NCI-H187 treated with DMSO at 0.1 percent for 48 hours (cell line): ENCODE data around the gene MYO3A.
"Not testable (repeated sequence)": the region's sequence is repeated elsewhere in the genome, so short reads cannot be mapped to it uniquely, and the experiment has no call there.

Source experiments
- DNase-seq: peaks from one replicate; lab custom pipeline; 2025; lab: John Stamatoyannopoulos, UW

MYO3A gene

GRCh38 chr10:25974897-25975459, 40.9 kb downstream of the MYO3A start:
- no peak for DNase-seq

GRCh38 chr10:25978771-25979170, 44.7 kb downstream of the MYO3A start:
- DNase-seq, result no peak

GRCh38 chr10:25982107-25982506, 48.1 kb downstream of the MYO3A start:
- DNase-seq, result no peak

- DNase-seq, result no peak
These were observed 54.6 kb downstream of the MYO3A start for GRCh38 chr10:25988583-25988982.

GRCh38 chr10:25989951-25990350, 55.9 kb downstream of the MYO3A start:
- DNase-seq, result no peak

- DNase-seq, result no peak
These were observed 65.4 kb downstream of the MYO3A start for GRCh38 chr10:25999295-25999981.

GRCh38 chr10:26000971-26001370, 66.9 kb downstream of the MYO3A start:
- DNase-seq, result no peak

GRCh38 chr10:26002466-26002865, 68.4 kb downstream of the MYO3A start:
- DNase-seq, result not testable (repeated sequence)

- no peak for DNase-seq
These were observed 81.1 kb downstream of the MYO3A start for GRCh38 chr10:26015092-26015491.

- no peak for DNase-seq
These were observed 88.8 kb downstream of the MYO3A start for GRCh38 chr10:26022831-26023230.

- no peak for DNase-seq
These were observed 90.3 kb downstream of the MYO3A start for GRCh38 chr10:26024303-26024702.

- no peak for DNase-seq
These were observed 91.5 kb downstream of the MYO3A start for GRCh38 chr10:26025523-26025922.

GRCh38 chr10:26029858-26030257, 95.8 kb downstream of the MYO3A start:
- DNase-seq, result no peak

- DNase-seq, result no peak
These were observed 97.3 kb downstream of the MYO3A start for GRCh38 chr10:26031300-26031699.

- no peak for DNase-seq
These were observed 109.4 kb downstream of the MYO3A start for GRCh38 chr10:26043469-26043868.

GRCh38 chr10:26044141-26044749, 110.2 kb downstream of the MYO3A start:
- no peak for DNase-seq

GRCh38 chr10:26046073-26046700, 112.2 kb downstream of the MYO3A start:
- no peak for DNase-seq

GRCh38 chr10:26048756-26049155, 114.7 kb downstream of the MYO3A start:
- no peak for DNase-seq

GRCh38 chr10:26052326-26052725, 118.3 kb downstream of the MYO3A start:
- no peak for DNase-seq

GRCh38 chr10:26057466-26057865, 123.4 kb downstream of the MYO3A start:
- no peak for DNase-seq

- DNase-seq, result no peak
These were observed 130.1 kb downstream of the MYO3A start for GRCh38 chr10:26064106-26064505.

GRCh38 chr10:26067680-26068079, 133.7 kb downstream of the MYO3A start:
- no peak for DNase-seq

GRCh38 chr10:26080971-26081370, 146.9 kb downstream of the MYO3A start:
- DNase-seq, result not testable (repeated sequence)
